ENCODE data around the gene CSF1.

DNA sequence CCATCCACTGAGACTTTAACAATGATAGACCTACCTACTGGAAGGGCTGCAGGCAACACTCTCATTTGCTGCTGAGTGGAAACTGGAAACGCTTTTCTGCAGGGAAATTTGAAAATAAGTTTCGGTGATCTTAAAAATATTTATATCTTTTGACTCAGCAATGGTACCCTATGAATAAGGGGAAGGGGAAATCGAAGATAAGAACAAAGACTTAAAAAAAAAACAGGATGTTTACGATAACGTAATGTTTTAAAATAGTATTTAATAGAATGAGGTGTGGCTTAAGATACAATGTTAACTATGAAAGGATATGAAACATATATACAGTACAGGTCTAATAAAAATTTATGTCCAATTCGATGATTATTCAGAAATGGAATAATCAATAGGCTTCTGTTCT is 34.8 kb upstream of the CSF1 start:
- no peak for TF ChIP-seq EZH2 (IDR thresholded peaks at IDR 0.05; ENCODE audit: insufficient read depth, poor library complexity, severe bottlenecking)
- no peak for TF ChIP-seq EZH2phosphoT487 (IDR thresholded peaks at IDR 0.05; ENCODE audit: insufficient read depth, low read depth)

Measured in GM23248 (cell line).